A549 (cell line): ENCODE results near the gene SDHAF4.

Experiments
- CHD2 ChIP-seq: fragments of 150-350 bp; IDR thresholded peaks from 2 replicates; pipeline ENCODE4 v1.6.1; 2014; ENCODE audit warnings: low read length; ENCODE audit not compliant: partially characterized antibody
- CHD4 ChIP-seq: fragments of 200-600 bp; sonication (generic); IDR thresholded peaks from 2 replicates; pipeline ENCODE4 v1.6.1; 2016; ENCODE audit warnings: antibody characterized with exemption, mild to moderate bottlenecking, borderline replicate concordance
- CTCF ChIP-seq: fragments of >200 bp; sonication (Bioruptor Twin); formaldehyde crosslinking; IDR thresholded peaks from 3 replicates; pipeline ENCODE4 v1.5.1; 2016
- EP300 ChIP-seq, 2 experiments: fragments of >200 bp; sonication (Bioruptor Twin); formaldehyde crosslinking; IDR thresholded peaks; 2 replicates in 1 of 2; 3 replicates in 1 of 2; pipeline ENCODE4 v1.6.1; 2016 to 2017
- HOXA7 ChIP-seq: fragments of 250-450 bp; sonication (Bioruptor Pico); IDR thresholded peaks from 2 replicates; pipeline ENCODE4 v1.5.0; 2020; ENCODE audit warnings: mild to moderate bottlenecking, moderate library complexity
- PHF8 ChIP-seq: fragments of 200-600 bp; sonication (generic); IDR thresholded peaks from 2 replicates; pipeline ENCODE4 v1.6.1; 2016; ENCODE audit warnings: low read depth, mild to moderate bottlenecking, antibody characterized with exemption, moderate library complexity, borderline replicate concordance
- POLR2A ChIP-seq: IDR thresholded peaks from 2 replicates; pipeline ENCODE4 v1.6.1; 2012; ENCODE audit warnings: mild to moderate bottlenecking, low read length
- RCOR1 ChIP-seq: fragments of 150-350 bp; IDR thresholded peaks from 2 replicates; pipeline ENCODE4 v1.6.1; 2014; ENCODE audit warnings: antibody characterized with exemption, low read length, low read depth
- ZSCAN20 ChIP-seq: fragments of 250-450 bp; sonication (Bioruptor Pico); IDR thresholded peaks from 2 replicates; pipeline ENCODE4 v1.8.0; 2022; ENCODE audit warnings: mild to moderate bottlenecking, moderate library complexity
- TF ChIP-seq, protein P1 (sequence below): IDR thresholded peaks from 2 replicates; pipeline ENCODE4 v1.6.1; 2012
- TF ChIP-seq, protein P2 (sequence below): fragments of 150-350 bp; IDR thresholded peaks from 2 replicates; pipeline ENCODE4 v1.6.1; 2014; ENCODE audit warnings: low read depth, mild to moderate bottlenecking, low read length

DNA sequence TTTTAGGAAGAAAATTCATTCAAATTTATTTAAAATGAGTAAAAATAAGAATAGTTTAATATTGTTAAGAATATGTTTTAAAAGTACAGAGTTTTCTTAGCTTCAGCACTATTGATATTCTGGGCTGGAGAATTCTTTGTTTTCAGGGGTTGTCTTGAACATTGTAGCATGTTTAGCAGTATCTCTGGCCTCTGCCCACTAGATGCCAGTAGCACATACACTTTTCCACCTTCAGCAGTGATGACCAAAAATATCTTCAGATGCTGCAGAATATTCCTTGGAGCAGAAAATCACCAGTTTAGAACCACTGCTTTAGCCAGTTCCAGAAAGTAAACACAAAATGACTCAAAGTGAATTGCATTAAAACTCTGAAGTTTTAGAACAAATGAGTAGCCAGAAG, 19.4 kb upstream of the SDHAF4 start:
- peak; percentile 33; the same call in 2 of the 3 replicates for TF ChIP-seq CTCF
- TF ChIP-seq POLR2A = no peak
- no peak for TF ChIP-seq ZSCAN20 (CRISPR knock-in tag)
- no peak for TF ChIP-seq RCOR1
- no peak for TF ChIP-seq EP300 (IDR thresholded peaks at IDR 0.05)
- TF ChIP-seq, protein P1, sequence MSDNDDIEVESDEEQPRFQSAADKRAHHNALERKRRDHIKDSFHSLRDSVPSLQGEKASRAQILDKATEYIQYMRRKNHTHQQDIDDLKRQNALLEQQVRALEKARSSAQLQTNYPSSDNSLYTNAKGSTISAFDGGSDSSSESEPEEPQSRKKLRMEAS = no peak
- TF ChIP-seq, protein P2, sequence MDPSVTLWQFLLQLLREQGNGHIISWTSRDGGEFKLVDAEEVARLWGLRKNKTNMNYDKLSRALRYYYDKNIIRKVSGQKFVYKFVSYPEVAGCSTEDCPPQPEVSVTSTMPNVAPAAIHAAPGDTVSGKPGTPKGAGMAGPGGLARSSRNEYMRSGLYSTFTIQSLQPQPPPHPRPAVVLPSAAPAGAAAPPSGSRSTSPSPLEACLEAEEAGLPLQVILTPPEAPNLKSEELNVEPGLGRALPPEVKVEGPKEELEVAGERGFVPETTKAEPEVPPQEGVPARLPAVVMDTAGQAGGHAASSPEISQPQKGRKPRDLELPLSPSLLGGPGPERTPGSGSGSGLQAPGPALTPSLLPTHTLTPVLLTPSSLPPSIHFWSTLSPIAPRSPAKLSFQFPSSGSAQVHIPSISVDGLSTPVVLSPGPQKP = no peak
- no peak for TF ChIP-seq PHF8
- TF ChIP-seq CHD4 = no peak
- TF ChIP-seq CHD2 = no peak
- TF ChIP-seq HOXA7 (CRISPR knock-in tag) = no peak
